DMS53 (cell line): ENCODE results near the gene INSIG2.
A peak's percentile ranks its signal among the peaks of the same experiment; 100 is the strongest.

Experiments used
- DNase-seq: peaks from one replicate; lab custom pipeline; 2025; lab: John Stamatoyannopoulos, UW

Gene INSIG2

GRCh38 chr2:118102433-118103082 is 14.3 kb downstream of the INSIG2 start:
- DNase-seq, result no peak

- DNase-seq, result no peak
These were observed 16.0 kb downstream of the INSIG2 start for GRCh38 chr2:118103951-118104940.

- DNase-seq, result no peak
These were observed 17.2 kb downstream of the INSIG2 start for GRCh38 chr2:118105497-118105896.

GRCh38 chr2:118106926-118107325 is 18.7 kb downstream of the INSIG2 start:
- DNase-seq, result no peak

- no peak for DNase-seq
These were observed 22.0 kb downstream of the INSIG2 start for GRCh38 chr2:118110310-118110709.

GRCh38 chr2:118110991-118111390 is 22.7 kb downstream of the INSIG2 start:
- no peak for DNase-seq

- DNase-seq, result no peak
These were observed 24.6 kb downstream of the INSIG2 start for GRCh38 chr2:118112771-118113334.

GRCh38 chr2:118114863-118115262 is 26.6 kb downstream of the INSIG2 start:
- no peak for DNase-seq

GRCh38 chr2:118115761-118116160 is 27.5 kb downstream of the INSIG2 start:
- DNase-seq, result no peak

- no peak for DNase-seq
These were observed 30.2 kb downstream of the INSIG2 start for GRCh38 chr2:118118479-118118878.

- DNase-seq, result no peak
These were observed 31.0 kb downstream of the INSIG2 start for GRCh38 chr2:118119158-118119727.

- DNase-seq, result no peak
These were observed 31.6 kb downstream of the INSIG2 start for GRCh38 chr2:118119761-118120400.

GRCh38 chr2:118120401-118120780 is 32.1 kb downstream of the INSIG2 start:
- no peak for DNase-seq

GRCh38 chr2:118121101-118121500 is 32.8 kb downstream of the INSIG2 start:
- DNase-seq, result peak; percentile 26

- DNase-seq, result no peak
These were observed 33.8 kb downstream of the INSIG2 start for GRCh38 chr2:118121986-118122524.

- DNase-seq, result peak; percentile 46
These were observed 34.5 kb downstream of the INSIG2 start for GRCh38 chr2:118122594-118123281.

- DNase-seq, result no peak
These were observed 35.4 kb downstream of the INSIG2 start for GRCh38 chr2:118123561-118124232.

- DNase-seq, result no peak
These were observed 36.1 kb downstream of the INSIG2 start for GRCh38 chr2:118124288-118124891.

GRCh38 chr2:118127250-118127649 is 39.0 kb downstream of the INSIG2 start:
- no peak for DNase-seq

GRCh38 chr2:118128826-118129225 is 40.6 kb downstream of the INSIG2 start:
- no peak for DNase-seq
